ENCODE measurements around the gene FYN.

GRCh38 chr6:111668410-111668809, 204.8 kb downstream of the FYN start:
- TF ChIP-seq TCF7 (IDR thresholded peaks at IDR 0.05; ENCODE audit: borderline replicate concordance) (no peak), GABPA (IDR thresholded peaks at IDR 0.05; ENCODE audit: low read depth) (no peak), RBBP5 (conservative IDR thresholded peaks at IDR 0.05) (no peak), TCF12 (IDR thresholded peaks at IDR 0.05; ENCODE audit: low read depth, low read length) (no peak), POLR2A (IDR thresholded peaks at IDR 0.05; ENCODE audit: low read depth, low read length) (no peak)
- TF ChIP-seq, protein P1, sequence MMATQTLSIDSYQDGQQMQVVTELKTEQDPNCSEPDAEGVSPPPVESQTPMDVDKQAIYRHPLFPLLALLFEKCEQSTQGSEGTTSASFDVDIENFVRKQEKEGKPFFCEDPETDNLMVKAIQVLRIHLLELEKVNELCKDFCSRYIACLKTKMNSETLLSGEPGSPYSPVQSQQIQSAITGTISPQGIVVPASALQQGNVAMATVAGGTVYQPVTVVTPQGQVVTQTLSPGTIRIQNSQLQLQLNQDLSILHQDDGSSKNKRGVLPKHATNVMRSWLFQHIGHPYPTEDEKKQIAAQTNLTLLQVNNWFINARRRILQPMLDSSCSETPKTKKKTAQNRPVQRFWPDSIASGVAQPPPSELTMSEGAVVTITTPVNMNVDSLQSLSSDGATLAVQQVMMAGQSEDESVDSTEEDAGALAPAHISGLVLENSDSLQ (IDR thresholded peaks at IDR 0.05): no peak
